ENCODE measurements around the gene POU5F1. TPM values are rescaled to one million over a fixed set of nuclear protein-coding genes. Genes with fewer than 3 reads are reported as not detected.

POU5F1 gene
- total and polyA plus RNA-seq, 2 donors (not counting 1 experiment from before 2014, with no cell fraction given), result under 0.01 TPM; not detected in 1

DNA sequence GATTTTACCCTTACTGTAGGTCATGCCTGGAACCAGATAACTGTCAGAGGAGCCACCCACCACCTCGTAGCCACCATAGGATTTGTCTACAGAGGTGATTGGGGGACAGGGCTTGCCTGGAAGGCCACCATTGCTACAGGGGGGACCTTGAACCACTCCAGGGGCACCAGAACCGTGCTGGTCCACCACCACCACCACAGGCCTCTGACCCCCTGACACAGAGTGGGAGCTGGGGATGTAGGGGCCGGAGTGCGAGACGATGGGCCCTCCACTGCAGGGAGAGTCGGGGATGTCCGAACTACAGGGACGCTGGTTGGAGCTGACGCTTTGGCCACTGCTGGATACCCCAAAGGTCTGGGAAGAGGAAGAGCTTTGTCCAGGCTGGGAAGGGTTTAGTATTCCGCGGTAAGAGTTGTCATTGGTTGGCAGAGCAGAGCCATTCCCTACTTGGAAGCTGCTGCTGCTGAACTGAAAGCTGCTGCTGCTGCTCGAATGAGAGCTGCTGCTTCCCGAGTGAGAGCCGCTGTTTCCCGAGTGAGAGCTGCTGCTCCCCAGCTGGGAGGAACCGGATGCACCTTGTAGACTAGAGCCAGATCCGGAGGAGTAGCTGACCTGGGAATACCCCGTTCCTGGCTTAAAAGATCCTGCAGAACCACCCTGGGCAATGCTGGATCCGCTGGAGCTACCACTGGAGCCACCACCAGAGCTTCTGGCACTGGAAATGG is 53.7 kb downstream of the POU5F1 start:
- Histone ChIP-seq H4K20me1 (ENCODE audit: control insufficient read depth, extremely low read depth, insufficient read depth, low read length) (no peaks in the 10 kb centered on the region), H3K4me2 (ENCODE audit: extremely low read depth, insufficient read depth, low read length) (peak overlapping the region; percentile 75), H3K9me3 (ENCODE audit: control insufficient read depth, insufficient read depth, low read depth, low read length) (no peaks in the 10 kb centered on the region), H3K36me3 (ENCODE audit: control insufficient read depth, insufficient read depth, low read length) (no peaks in the 10 kb centered on the region), H3K4me3 (replicated peaks in 1 of 4; ENCODE audit: control extremely low read depth in 1 of 4, insufficient read depth in 1 of 4, low read depth in 3 of 4, low read length in 4 of 4) (peak overlapping the region in 1 of 4 experiments; percentile 39), H3K4me1 (ENCODE audit: control insufficient read depth, extremely low read depth, insufficient read depth, low read length) (peaks cover 19% of the 10 kb centered on the region), H3K9ac (ENCODE audit: insufficient read depth, low read length) (no peak overlapping the region), H2AFZ (ENCODE audit: low read length) (peak overlapping the region; percentile 36), H3K79me2 (ENCODE audit: control insufficient read depth, insufficient read depth, low read length) (no peaks in the 10 kb centered on the region), H3K27ac (ENCODE audit: insufficient read depth, low read length) (no peak overlapping the region), H3K27me3 (ENCODE audit: control insufficient read depth, insufficient read depth, low read length) (peaks cover 3% of the 10 kb centered on the region)
- no peak for DNase-seq (ENCODE audit: low read depth in 2 of 2)
- TF ChIP-seq, protein P1, sequence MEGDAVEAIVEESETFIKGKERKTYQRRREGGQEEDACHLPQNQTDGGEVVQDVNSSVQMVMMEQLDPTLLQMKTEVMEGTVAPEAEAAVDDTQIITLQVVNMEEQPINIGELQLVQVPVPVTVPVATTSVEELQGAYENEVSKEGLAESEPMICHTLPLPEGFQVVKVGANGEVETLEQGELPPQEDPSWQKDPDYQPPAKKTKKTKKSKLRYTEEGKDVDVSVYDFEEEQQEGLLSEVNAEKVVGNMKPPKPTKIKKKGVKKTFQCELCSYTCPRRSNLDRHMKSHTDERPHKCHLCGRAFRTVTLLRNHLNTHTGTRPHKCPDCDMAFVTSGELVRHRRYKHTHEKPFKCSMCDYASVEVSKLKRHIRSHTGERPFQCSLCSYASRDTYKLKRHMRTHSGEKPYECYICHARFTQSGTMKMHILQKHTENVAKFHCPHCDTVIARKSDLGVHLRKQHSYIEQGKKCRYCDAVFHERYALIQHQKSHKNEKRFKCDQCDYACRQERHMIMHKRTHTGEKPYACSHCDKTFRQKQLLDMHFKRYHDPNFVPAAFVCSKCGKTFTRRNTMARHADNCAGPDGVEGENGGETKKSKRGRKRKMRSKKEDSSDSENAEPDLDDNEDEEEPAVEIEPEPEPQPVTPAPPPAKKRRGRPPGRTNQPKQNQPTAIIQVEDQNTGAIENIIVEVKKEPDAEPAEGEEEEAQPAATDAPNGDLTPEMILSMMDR (conservative IDR thresholded peaks at IDR 0.05 in 1 of 2, IDR thresholded peaks at IDR 0.05 in 1 of 2; ENCODE audit: low read depth in 1 of 2, low read length in 2 of 2), result no peak

- Histone ChIP-seq H3K27ac (ENCODE audit: insufficient read depth, low read length) (no peak overlapping the region), H3K79me2 (ENCODE audit: control insufficient read depth, insufficient read depth, low read length) (no peaks in the 10 kb centered on the region), H3K4me1 (ENCODE audit: control insufficient read depth, extremely low read depth, insufficient read depth, low read length) (peaks cover 19% of the 10 kb centered on the region), H2AFZ (ENCODE audit: low read length) (no peak overlapping the region), H3K9me3 (ENCODE audit: control insufficient read depth, insufficient read depth, low read depth, low read length) (no peaks in the 10 kb centered on the region), H3K36me3 (ENCODE audit: control insufficient read depth, insufficient read depth, low read length) (no peaks in the 10 kb centered on the region), H3K4me2 (ENCODE audit: extremely low read depth, insufficient read depth, low read length) (no peak overlapping the region), H3K4me3 (replicated peaks in 1 of 4; ENCODE audit: control extremely low read depth in 1 of 4, insufficient read depth in 1 of 4, low read depth in 3 of 4, low read length in 4 of 4) (no peak overlapping the region), H4K20me1 (ENCODE audit: control insufficient read depth, extremely low read depth, insufficient read depth, low read length) (no peaks in the 10 kb centered on the region), H3K9ac (ENCODE audit: insufficient read depth, low read length) (no peak overlapping the region), H3K27me3 (ENCODE audit: control insufficient read depth, insufficient read depth, low read length) (peaks cover 3% of the 10 kb centered on the region)
- DNase-seq (ENCODE audit: low read depth in 2 of 2), result no peak
- TF ChIP-seq EZH2 (IDR thresholded peaks at IDR 0.05; ENCODE audit: low read length, missing control alignments), result no peak
- TF ChIP-seq, protein P1 (conservative IDR thresholded peaks at IDR 0.05 in 1 of 2, IDR thresholded peaks at IDR 0.05 in 1 of 2; ENCODE audit: low read depth in 1 of 2, low read length in 2 of 2), result no peak
Measured at GRCh38 chr6:31115941-31116560, 54.4 kb downstream of the POU5F1 start.

DNA sequence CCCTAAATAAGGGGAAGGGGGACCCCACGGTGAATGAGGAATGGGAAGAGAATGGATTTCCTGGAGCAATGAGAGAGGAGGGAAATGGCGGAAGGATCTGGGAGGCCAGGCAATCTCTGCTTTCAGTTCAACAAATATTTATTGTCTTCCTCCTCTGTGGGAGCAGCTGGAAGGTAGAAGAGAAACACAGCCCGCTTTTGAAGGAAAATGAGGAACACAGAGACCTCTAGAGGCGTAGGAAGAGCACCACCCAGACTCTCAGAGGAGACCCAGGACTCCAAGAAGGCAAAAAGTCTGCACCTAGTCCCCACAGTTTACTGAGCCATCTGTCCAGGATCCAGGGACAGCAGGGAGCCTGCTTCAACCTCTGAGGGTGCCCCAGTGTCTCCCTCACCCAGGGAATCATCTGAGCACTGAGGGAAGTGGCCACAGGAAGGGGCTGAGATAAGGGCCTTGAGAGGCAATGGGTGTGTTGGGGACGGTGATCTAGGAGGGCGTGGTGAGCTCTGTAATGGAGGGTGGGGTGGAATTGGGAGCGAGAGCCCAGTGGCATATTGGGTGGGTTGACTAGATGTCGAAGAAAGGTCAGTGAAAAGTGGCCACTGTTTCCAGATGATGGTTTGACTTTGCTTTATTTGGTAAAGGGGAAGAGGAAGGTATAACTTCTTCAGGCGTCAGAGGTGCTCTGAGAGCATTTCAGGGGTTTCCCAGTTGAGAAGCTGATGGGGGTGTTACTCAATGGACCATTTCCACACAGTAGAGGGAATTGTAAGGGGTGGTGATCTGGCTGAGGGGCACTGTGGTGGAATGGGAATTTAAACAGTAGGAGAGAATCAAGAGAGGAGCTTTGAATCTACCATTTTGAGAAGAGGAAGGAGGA is 55.3 kb downstream of the POU5F1 start:
- TF ChIP-seq EZH2 (IDR thresholded peaks at IDR 0.05; ENCODE audit: low read length, missing control alignments), result no peak
- TF ChIP-seq, protein P1 (conservative IDR thresholded peaks at IDR 0.05 in 1 of 2, IDR thresholded peaks at IDR 0.05 in 1 of 2; ENCODE audit: low read depth in 1 of 2, low read length in 2 of 2), result peak; percentile 18 to 35
- Histone ChIP-seq H2AFZ (ENCODE audit: low read length) (no peak overlapping the region), H3K9me3 (ENCODE audit: control insufficient read depth, insufficient read depth, low read depth, low read length) (no peaks in the 10 kb centered on the region), H3K36me3 (ENCODE audit: control insufficient read depth, insufficient read depth, low read length) (no peaks in the 10 kb centered on the region), H3K4me1 (ENCODE audit: control insufficient read depth, extremely low read depth, insufficient read depth, low read length) (peaks cover 19% of the 10 kb centered on the region), H3K27me3 (ENCODE audit: control insufficient read depth, insufficient read depth, low read length) (peaks cover 7% of the 10 kb centered on the region), H4K20me1 (ENCODE audit: control insufficient read depth, extremely low read depth, insufficient read depth, low read length) (no peaks in the 10 kb centered on the region), H3K4me3 (replicated peaks in 1 of 4; ENCODE audit: control extremely low read depth in 1 of 4, insufficient read depth in 1 of 4, low read depth in 3 of 4, low read length in 4 of 4) (peak overlapping the region in 2 of 4 experiments; percentile 26 to 31), H3K27ac (ENCODE audit: insufficient read depth, low read length) (peak overlapping the region; percentile 31), H3K4me2 (ENCODE audit: extremely low read depth, insufficient read depth, low read length) (peak overlapping the region; percentile 51), H3K9ac (ENCODE audit: insufficient read depth, low read length) (no peak overlapping the region), H3K79me2 (ENCODE audit: control insufficient read depth, insufficient read depth, low read length) (no peaks in the 10 kb centered on the region)
- peak; percentile 56 to 58 for DNase-seq (ENCODE audit: low read depth in 2 of 2)

Measured in fibroblast of lung (primary cell).